Activated B cell treated with CpG ODN at 0.5 μM for 24 hours (primary cell): Measurements from ENCODE around the gene PSMB9. TPM values are rescaled to one million over a fixed set of nuclear protein-coding genes. Genes with fewer than 3 reads are reported as not detected.

ENCODE experiments used
- ATAC-seq: fragments of 200-7000 bp; cut with Tn5 transposase; one replicate; pipeline ENCODE4 v1.10.0; 2021; ENCODE audit warnings: low read depth, mild to moderate bottlenecking, moderate library complexity
- CTCF ChIA-PET: fragments of 350-600 bp; sonication (Branson Sonifier 250); formaldehyde crosslinking; loops from one replicate; lab custom pipeline; 2021; ENCODE audit warnings: antibody characterized with exemption; lab: Charles Lee
- POLR2A ChIA-PET: fragments of 350-600 bp; sonication (Branson Sonifier 250); formaldehyde crosslinking; loops from one replicate; lab custom pipeline; 2021; ENCODE audit warnings: antibody characterized with exemption; lab: Charles Lee
- DNase-seq: peaks from one replicate; pipeline ENCODE4 v3.0.0; 2022
- H3K27ac Mint-ChIP-seq: one replicate; pipeline ENCODE4 v1.8.0; 2020; ENCODE audit warnings: mixed read lengths
- H3K27me3 Mint-ChIP-seq: one replicate; pipeline ENCODE4 v1.8.0; 2021; ENCODE audit warnings: mixed read lengths
- H3K36me3 Mint-ChIP-seq: one replicate; pipeline ENCODE4 v1.8.0; 2021; ENCODE audit warnings: low read depth, mixed read lengths
- H3K4me1 Mint-ChIP-seq: one replicate; pipeline ENCODE4 v1.8.0; 2021; ENCODE audit warnings: mixed read lengths
- H3K4me3 Mint-ChIP-seq: one replicate; pipeline ENCODE4 v1.8.0; 2020; ENCODE audit warnings: mild to moderate bottlenecking, mixed read lengths
- H3K9me3 Mint-ChIP-seq: one replicate; pipeline ENCODE4 v1.8.0; 2020; ENCODE audit warnings: mixed read lengths
- intact Hi-C: fragments of 100-400 bp; cut with micrococcal nuclease; formaldehyde crosslinking; loops from one replicate; pipeline ENCODE4 v1.15.1; 2024
- total RNA-seq: library from RNA; stranded (reverse); gene quantifications from 2 replicates; pipeline ENCODE4 v1.2.3, GENCODE V29; 2022
- TF ChIP-seq, protein P1 (sequence below): fragments of 200-600 bp; IDR thresholded peaks from one replicate; pipeline ENCODE4 v1.8.0; 2022; ENCODE audit warnings: antibody characterized with exemption, mild to moderate bottlenecking

The PSMB9 gene
- total RNA-seq, 1 donor from 2014 or later, result 198 TPM

DNA sequence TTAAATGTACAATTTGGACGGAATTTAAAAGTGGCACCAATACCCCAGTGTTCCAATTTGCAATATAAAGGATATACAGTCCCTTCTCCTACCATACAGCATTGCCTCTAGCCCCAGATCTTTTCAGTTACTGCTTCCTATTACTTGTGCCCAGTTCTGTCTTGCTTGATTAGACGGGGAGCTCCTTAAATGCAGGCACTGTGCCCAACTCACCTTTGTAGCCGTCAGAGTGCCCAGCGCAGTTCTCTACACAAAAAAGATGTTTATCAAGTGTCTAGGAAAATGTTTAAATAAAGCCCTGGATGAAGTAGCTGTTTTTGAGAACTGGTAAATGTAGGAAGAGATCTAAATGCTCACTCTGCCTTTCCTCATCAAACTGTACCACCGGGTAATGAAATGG, 23.1 kb upstream of the PSMB9 start:
- TF ChIP-seq, protein P1, sequence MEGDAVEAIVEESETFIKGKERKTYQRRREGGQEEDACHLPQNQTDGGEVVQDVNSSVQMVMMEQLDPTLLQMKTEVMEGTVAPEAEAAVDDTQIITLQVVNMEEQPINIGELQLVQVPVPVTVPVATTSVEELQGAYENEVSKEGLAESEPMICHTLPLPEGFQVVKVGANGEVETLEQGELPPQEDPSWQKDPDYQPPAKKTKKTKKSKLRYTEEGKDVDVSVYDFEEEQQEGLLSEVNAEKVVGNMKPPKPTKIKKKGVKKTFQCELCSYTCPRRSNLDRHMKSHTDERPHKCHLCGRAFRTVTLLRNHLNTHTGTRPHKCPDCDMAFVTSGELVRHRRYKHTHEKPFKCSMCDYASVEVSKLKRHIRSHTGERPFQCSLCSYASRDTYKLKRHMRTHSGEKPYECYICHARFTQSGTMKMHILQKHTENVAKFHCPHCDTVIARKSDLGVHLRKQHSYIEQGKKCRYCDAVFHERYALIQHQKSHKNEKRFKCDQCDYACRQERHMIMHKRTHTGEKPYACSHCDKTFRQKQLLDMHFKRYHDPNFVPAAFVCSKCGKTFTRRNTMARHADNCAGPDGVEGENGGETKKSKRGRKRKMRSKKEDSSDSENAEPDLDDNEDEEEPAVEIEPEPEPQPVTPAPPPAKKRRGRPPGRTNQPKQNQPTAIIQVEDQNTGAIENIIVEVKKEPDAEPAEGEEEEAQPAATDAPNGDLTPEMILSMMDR, result no peak
- CTCF ChIA-PET, result interaction anchor here (1.3 kb wide), 1 partner anchor 37 kb away, joined by 5 read pairs; no protein-coding TSS in a partner anchor
- no peaks in the 10 kb centered on the region for H3K27me3 Mint-ChIP-seq
- ATAC-seq (no peak), DNase-seq (no peak)
- POLR2A ChIA-PET, result interaction anchor here (1.0 kb wide), 2 partner anchors 9 to 14 kb away, joined by 3 to 4 read pairs; no protein-coding TSS in a partner anchor
- H3K27ac Mint-ChIP-seq, result no peak overlapping the region
- H3K9me3 Mint-ChIP-seq, result no peaks in the 10 kb centered on the region
- H3K4me3 Mint-ChIP-seq, result no peak overlapping the region
- H3K36me3 Mint-ChIP-seq, result peaks cover 96% of the 10 kb centered on the region
- intact Hi-C loops, result no loop called here
- peaks cover 46% of the 10 kb centered on the region for H3K4me1 Mint-ChIP-seq

DNA sequence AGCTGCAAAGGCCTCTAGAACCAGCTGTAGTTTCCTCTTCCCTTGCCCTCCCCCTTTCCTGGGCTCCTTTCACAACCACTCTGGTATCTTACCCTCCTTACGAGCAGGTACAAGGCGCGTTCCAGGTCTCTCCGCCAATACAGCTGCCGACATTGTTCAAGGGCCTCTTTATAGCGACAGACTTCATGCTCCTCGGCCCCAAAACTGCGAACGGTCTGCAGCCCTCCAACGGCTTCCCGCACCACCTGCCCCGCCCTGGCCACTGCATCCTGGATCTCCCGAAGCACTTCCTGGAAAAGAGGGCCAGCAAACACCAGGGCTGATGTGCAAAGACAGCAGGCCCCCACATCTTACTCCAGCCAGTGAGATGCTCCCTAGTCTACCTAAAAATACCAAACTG, 21.5 kb upstream of the PSMB9 start:
- ChIA-PET POLR2A (interaction anchor here (0.5 to 1.2 kb wide), 2 partner anchors 8 to 21 kb away, joined by 3 read pairs; partner anchors contain the start of gene TAP1), CTCF (interaction anchor here (1.2 kb wide), 1 partner anchor 21 kb away, joined by 3 read pairs; the partner anchor contains the start of gene TAP1)
- Mint-ChIP-seq H3K27ac (no peak overlapping the region), H3K36me3 (peaks cover 97% of the 10 kb centered on the region), H3K4me1 (peaks cover 59% of the 10 kb centered on the region), H3K27me3 (no peaks in the 10 kb centered on the region), H3K4me3 (no peak overlapping the region), H3K9me3 (no peaks in the 10 kb centered on the region)
- TF ChIP-seq, protein P1, result no peak
- ATAC-seq (no peak), DNase-seq (no peak)
- intact Hi-C loops, result no loop called here

DNA sequence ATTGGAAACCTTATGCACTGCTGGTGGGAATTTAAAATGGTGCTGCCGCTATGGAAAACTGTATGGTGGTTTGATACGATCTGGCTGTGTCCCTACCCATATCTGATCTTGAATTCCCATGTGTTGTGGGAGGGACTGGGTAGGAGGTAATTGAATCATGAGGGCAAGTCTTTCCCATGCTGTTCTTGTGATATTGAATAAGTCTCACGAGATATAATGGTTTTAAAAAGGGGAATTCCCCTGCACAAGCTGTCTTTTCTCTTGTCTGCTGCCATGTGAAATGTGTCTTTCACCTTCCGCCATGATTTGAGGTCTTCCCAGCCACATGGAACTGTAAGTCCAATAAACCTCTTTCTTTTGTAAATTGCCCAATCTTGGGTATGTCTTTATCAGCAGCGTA, 20.3 kb upstream of the PSMB9 start:
- ATAC-seq, result no peak
- Mint-ChIP-seq H3K27me3 (no peaks in the 10 kb centered on the region), H3K4me1 (peaks cover 63% of the 10 kb centered on the region), H3K36me3 (peaks cover 93% of the 10 kb centered on the region), H3K27ac (peak overlapping the region; percentile 38), H3K9me3 (no peaks in the 10 kb centered on the region), H3K4me3 (no peak overlapping the region)
- intact Hi-C loops, result no loop called here
- ChIA-PET CTCF (interaction anchor here (1.7 kb wide), 1 partner anchor 34 kb away, joined by 7 read pairs; no protein-coding TSS in a partner anchor), POLR2A (interaction anchor here (2.9 kb wide), 1 partner anchor 20 kb away, joined by 17 read pairs; the partner anchor contains the start of genes PSMB9 and TAP1)
- TF ChIP-seq, protein P1, result no peak
- DNase-seq, result no peak

DNA sequence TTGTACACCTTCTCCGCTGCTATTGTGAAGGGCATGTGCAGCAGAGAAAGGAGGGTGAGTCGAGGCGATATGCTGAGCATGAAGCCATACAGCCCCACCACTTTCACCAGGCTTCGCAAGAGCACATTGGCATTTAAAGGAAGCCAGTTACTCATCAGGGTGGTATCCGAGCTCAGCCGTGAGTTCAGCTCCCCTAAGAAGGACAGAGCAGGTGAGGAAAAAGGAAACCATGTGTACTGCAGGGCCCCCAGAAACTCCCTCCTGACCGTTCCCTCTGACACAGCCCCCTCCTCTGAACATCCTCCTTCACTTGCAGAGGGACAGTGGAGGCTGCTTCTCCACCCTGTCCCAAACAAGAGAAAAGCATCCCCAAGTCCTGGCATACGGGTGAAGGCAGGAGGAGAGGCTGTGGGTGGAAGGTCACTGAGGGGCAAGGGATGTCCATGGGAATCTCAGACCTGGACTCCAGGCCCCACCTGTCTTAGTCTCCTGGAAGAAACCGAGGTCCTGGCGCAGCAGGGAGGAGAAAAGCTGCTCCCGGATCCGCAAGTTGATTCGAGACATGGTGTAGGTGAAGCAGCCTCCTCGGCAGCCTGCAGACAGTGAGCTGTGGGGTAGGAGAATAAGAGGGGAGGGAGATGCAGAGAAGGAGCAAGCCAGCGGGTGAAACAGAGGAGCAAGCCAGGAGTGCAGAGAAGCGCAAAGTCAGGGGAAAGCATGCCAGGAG, 18.7 kb upstream of the PSMB9 start:
- Mint-ChIP-seq H3K4me3 (peak overlapping the region; percentile 35), H3K27me3 (no peaks in the 10 kb centered on the region), H3K36me3 (peaks cover 80% of the 10 kb centered on the region), H3K27ac (peak overlapping the region; percentile 1), H3K9me3 (no peaks in the 10 kb centered on the region), H3K4me1 (peaks cover 80% of the 10 kb centered on the region)
- no peak for ATAC-seq
- ChIA-PET CTCF (interaction anchor here (0.6 to 1.7 kb wide), 3 partner anchors 33 to 292 kb away, joined by 3 to 7 read pairs (median 6); no protein-coding TSS in a partner anchor), POLR2A (interaction anchor here (0.8 to 2.9 kb wide), 2 partner anchors 14 to 19 kb away, joined by 3 to 17 read pairs; partner anchors contain the start of genes PSMB9 and TAP1)
- TF ChIP-seq, protein P1, result no peak
- intact Hi-C loops, result no loop called here
- no peak for DNase-seq

DNA sequence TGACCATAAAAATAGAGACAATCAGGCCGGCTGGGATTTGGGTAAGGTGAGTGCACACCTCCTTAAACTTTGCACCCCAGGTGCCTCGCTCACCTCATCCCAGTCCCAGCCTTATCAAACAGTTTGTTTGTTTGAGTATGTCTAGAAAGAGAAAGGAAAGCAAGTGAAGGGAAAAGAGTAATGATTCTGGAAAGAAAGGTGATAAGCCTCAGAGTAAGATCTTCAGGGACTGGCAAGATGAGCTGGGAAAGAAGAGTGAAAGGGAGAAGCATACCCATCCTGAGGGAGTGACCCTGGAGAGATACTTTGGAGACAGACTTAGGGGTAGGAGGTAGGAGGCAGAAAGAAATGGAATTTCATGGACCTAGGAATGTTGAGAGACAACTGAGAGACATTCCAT, 17.1 kb upstream of the PSMB9 start:
- DNase-seq, result no peak
- peaks cover 80% of the 10 kb centered on the region for H3K36me3 Mint-ChIP-seq
- POLR2A ChIA-PET, result interaction anchor here (2.7 to 11.9 kb wide), 3 partner anchors 17 to 32 kb away, joined by 29 to 904 read pairs (median 240); partner anchors contain the start of genes PSMB9 and TAP1
- no peak for ATAC-seq
- intact Hi-C loops, result no loop called here
- H3K4me3 Mint-ChIP-seq, result peak overlapping the region; percentile 92
- H3K9me3 Mint-ChIP-seq, result no peaks in the 10 kb centered on the region
- H3K27me3 Mint-ChIP-seq, result no peaks in the 10 kb centered on the region
- peaks cover 86% of the 10 kb centered on the region for H3K4me1 Mint-ChIP-seq
- TF ChIP-seq, protein P1, result no peak
- CTCF ChIA-PET, result interaction anchor here (0.7 to 9.7 kb wide), 4 partner anchors 9 to 148 kb away, joined by 3 to 218 read pairs (median 121); partner anchors contain the start of genes PSMB9 and TAP1
- peak overlapping the region; percentile 100 for H3K27ac Mint-ChIP-seq
